ENCODE measurements around the gene MRTO4.
"Not testable (repeated sequence)": the region's sequence is repeated elsewhere in the genome, so short reads cannot be mapped to it uniquely, and the experiment has no call there.

- not testable (repeated sequence) for TF ChIP-seq CTCF, POLR2A (IDR thresholded peaks at IDR 0.05)
Observed at GRCh38 chr1:19285366-19285765, 33.8 kb downstream of the MRTO4 start.

Measured in uterus (tissue), 2 donors.